IPS DF 6.9 (cell line): ENCODE measurements around the gene MVB12B.

Experiments
- DNase-seq: peaks from one replicate; pipeline ENCODE4 v3.0.0-alpha.2; 2013; ENCODE audit warnings: low read depth, low spot score
- H3K27ac ChIP-seq: one replicate; pipeline ENCODE4 v1.5.1; 2013; ENCODE audit warnings: low read length, control low read depth
- H3K27me3 ChIP-seq: 2 replicates; pipeline ENCODE4 v1.6.1; 2013; ENCODE audit warnings: mild to moderate bottlenecking, low read length; ENCODE audit not compliant: control insufficient read depth, insufficient read depth
- H3K36me3 ChIP-seq: 2 replicates; pipeline ENCODE4 v1.6.1; 2013; ENCODE audit warnings: low read length; ENCODE audit not compliant: control insufficient read depth, insufficient read depth
- H3K4me1 ChIP-seq: 2 replicates; pipeline ENCODE4 v1.6.1; 2013; ENCODE audit warnings: low read length; ENCODE audit not compliant: control insufficient read depth, insufficient read depth
- H3K4me3 ChIP-seq: 2 replicates; pipeline ENCODE4 v1.5.1; 2013; ENCODE audit warnings: mild to moderate bottlenecking, low read length
- H3K9me3 ChIP-seq: 2 replicates; pipeline ENCODE4 v1.6.1; 2013; ENCODE audit warnings: low read length, inconsistent platforms; ENCODE audit not compliant: control insufficient read depth, insufficient read depth
- WGBS: extraction: QIAGEN DNeasy Blood & Tissue Kit; methylation state at CpG from one replicate; pipeline ENCODE4 v1.1.7; 2013; ENCODE audit warnings: mixed read lengths, missing lambda C conversion rate; ENCODE audit not compliant: insufficient read length, insufficient coverage; 5-methylcytosine and 5-hydroxymethylcytosine counted together

The MVB12B gene

DNA sequence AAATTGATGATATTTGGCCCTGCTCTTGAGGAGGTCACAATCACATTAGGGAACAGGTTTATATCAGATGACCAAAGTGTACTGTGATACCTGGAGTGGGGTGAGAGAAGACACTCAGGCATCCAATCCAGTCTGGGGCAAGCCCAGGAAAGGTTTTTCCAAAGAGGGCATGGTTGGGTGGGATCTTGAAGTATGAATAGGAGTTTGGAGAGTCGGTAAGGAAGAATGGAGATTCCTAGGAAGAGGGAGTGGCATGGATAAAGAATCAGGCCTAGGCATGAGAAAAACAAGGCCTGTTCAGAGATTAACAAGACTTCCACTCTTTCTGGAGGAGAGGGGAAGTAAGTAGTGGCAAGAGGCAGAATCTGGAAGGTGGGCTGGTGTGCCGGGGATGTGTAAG is 91.1 kb downstream of the MVB12B start:
- Histone ChIP-seq H3K9me3 (no peaks in the 10 kb centered on the region), H3K4me3 (no peak overlapping the region), H3K27me3 (no peaks in the 10 kb centered on the region), H3K4me1 (0 out of 2 replicates have a peak, but pooled peaks cover 1% of the 10 kb centered on the region), H3K36me3 (no peaks in the 10 kb centered on the region), H3K27ac (no peak overlapping the region)
- DNase-seq: no peak
- 100% methylated on average over 1 of the region's 2 CpGs for WGBS

DNA sequence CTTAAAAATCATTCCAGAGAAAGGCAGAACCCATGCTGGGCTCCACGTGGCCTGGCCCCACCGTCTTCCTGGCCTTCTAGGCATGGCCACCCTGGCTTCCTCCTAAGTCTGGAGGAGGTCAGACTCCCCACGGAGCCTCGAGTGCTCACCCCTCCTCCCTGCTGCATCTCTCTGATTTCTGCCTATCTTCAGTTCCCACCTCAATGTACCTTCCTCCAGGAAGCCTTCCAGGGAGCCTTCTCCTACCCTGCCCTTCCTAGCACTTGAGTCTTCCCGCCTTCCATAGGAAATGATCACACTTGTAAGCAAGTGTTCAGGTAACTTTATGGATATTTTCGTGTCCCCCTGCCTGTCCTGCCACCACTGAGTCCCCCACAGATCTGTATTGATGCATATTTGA is 92.0 kb downstream of the MVB12B start:
- no peak for DNase-seq
- whole genome bisulfite sequencing: no CpG with 5 or more reads among the region's 6 CpGs
- Histone ChIP-seq H3K27me3 (no peaks in the 10 kb centered on the region), H3K4me3 (no peak overlapping the region), H3K4me1 (0 out of 2 replicates have a peak, but pooled peaks cover 1% of the 10 kb centered on the region), H3K9me3 (no peaks in the 10 kb centered on the region), H3K27ac (no peak overlapping the region), H3K36me3 (no peaks in the 10 kb centered on the region)

DNA sequence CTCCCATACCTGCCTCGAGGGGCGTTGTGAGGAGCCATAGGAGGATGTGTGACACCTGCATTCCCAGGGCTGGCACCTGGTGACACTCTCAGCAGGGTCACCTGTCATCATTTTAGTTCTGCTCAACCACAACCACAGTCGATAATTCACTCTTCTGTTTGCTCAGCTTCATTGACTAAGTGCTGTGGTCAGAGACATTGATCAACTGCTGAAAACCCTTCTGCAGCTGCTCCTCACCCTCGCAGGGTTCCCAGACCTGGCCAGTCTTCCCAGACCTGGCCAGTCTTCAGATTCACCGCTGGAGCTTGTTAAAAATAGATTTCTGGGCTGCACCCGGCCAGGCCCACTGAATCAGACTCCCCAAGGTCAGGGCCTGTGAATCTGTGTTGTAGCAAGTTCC is 92.8 kb downstream of the MVB12B start:
- no peak overlapping the region for H3K27ac ChIP-seq
- no peak overlapping the region for H3K4me3 ChIP-seq
- H3K4me1 ChIP-seq: 0 out of 2 replicates have a peak, but pooled peaks cover 1% of the 10 kb centered on the region
- no CpG with 5 or more reads among the region's 6 CpGs for WGBS
- no peaks in the 10 kb centered on the region for H3K27me3 ChIP-seq
- no peak for DNase-seq
- no peaks in the 10 kb centered on the region for H3K36me3 ChIP-seq
- no peaks in the 10 kb centered on the region for H3K9me3 ChIP-seq

DNA sequence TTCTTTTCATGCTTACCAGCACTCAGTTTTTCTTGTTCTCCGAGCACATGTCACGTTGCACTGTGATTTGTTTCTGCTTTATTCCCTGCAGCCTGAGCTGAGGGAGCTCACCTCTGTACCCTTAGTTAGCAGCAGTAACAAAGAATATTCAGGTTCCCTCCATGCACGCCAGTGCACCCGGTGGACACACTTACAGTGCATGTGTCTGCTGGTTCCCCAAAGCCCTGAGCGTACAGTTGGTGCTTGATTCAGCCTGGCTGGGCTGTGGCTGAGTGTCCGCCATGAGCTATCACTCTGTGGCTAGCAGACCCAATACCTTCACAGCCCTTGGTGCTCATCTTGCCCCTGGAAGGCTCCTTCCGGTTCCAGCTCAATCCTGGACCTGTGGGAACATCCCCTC is 93.5 kb downstream of the MVB12B start:
- Histone ChIP-seq H3K4me1 (0 out of 2 replicates have a peak, but pooled peaks cover 1% of the 10 kb centered on the region), H3K27ac (no peak overlapping the region), H3K27me3 (no peaks in the 10 kb centered on the region), H3K36me3 (no peaks in the 10 kb centered on the region), H3K4me3 (no peak overlapping the region), H3K9me3 (no peaks in the 10 kb centered on the region)
- WGBS: no CpG with 5 or more reads among the region's 7 CpGs
- no peak for DNase-seq

DNA sequence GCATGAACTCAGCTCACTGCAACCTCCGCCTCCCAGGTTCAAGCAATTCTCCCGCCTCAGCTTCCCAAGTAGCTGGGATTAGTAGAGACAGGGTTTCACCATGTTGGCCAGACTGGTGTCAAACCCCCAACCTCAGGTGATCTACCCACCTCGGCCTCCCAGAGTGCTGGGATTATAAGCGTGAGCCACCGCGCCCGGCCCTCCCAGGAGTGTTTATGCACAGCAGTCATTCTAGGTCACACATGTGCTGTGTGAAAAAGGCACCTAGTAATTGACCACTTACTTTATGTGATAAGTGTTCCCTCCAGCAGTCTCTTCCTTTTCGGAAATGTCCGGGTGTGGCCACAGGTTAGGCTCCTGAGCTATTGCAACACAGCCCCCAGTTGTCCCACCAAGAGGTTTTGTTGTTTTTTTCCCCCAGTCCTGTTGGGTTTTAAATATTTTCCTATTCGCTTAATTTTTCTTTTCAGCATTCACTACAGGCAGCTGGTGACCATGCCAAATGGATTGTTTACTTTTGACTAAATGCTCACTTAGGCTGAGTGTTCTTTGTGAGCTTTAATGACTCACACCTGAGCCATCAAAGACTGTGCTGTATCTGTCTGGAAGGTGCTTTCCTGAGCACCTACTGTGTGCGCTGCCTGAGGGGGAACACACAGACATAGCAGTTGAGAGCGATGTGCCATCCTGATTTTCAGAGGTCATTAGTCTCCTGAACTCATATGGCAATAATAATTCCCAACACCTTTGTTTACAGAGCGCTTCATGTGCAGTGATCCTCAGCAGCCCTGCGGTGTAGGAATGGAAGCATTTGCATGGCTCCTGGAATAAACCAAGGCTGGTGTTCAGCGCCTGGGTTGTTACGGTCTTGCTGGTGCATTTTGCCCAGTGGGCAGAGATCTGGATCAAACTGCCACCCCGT is 94.3 kb downstream of the MVB12B start:
- DNase-seq: no peak
- no peak overlapping the region for H3K4me3 ChIP-seq
- no CpG with 5 or more reads among the region's 17 CpGs for WGBS
- no peaks in the 10 kb centered on the region for H3K36me3 ChIP-seq
- H3K9me3 ChIP-seq: no peaks in the 10 kb centered on the region
- no peaks in the 10 kb centered on the region for H3K27me3 ChIP-seq
- H3K4me1 ChIP-seq: 0 out of 2 replicates have a peak, but pooled peaks cover 1% of the 10 kb centered on the region
- no peak overlapping the region for H3K27ac ChIP-seq

DNA sequence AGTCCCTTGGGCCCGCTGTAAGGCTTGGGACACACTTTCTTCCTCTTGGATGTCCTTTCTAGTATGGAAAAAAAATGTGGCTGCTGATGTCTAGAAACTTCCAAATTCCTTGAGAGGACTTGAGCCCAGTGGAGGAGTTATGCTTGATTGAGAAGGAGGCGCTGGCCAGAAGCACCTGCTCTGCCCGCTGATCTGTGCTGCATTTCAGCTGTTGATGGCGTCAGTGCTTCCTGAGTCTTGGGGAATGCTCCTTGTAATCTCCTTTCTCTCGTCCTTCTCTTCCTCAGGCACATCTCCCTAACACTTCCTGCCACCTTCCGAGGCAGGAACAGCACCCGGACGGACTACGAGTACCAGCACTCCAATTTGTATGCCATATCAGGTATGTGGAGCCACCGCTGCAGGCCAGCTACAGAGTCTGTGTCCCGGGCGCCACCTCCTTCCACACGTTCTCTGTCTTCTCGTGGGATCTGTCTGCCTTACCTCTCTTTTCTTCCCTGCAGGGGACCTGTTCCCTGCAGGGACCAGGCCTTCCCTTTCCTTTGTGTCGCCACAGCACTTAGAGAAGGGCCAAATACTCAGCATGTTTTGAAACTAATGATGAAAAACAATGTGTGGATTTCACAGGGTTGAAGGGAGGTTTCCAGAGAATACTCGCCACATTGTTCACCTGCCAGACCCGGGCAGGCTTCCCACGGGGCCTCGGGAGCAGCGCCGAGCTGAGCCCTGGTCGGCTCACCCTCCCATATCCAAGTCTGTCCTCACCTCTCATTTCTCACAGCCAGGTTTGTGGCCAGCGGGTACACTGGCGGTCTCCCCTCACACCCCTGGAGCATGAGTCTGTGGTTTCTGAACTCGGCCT is 95.2 kb downstream of the MVB12B start:
- H3K4me1 ChIP-seq: 0 out of 2 replicates have a peak, but pooled peaks cover 1% of the 10 kb centered on the region
- H3K9me3 ChIP-seq: no peaks in the 10 kb centered on the region
- H3K4me3 ChIP-seq: no peak overlapping the region
- no peaks in the 10 kb centered on the region for H3K36me3 ChIP-seq
- no peak for DNase-seq
- no peaks in the 10 kb centered on the region for H3K27me3 ChIP-seq
- no CpG with 5 or more reads among the region's 25 CpGs for WGBS
- H3K27ac ChIP-seq: no peak overlapping the region

DNA sequence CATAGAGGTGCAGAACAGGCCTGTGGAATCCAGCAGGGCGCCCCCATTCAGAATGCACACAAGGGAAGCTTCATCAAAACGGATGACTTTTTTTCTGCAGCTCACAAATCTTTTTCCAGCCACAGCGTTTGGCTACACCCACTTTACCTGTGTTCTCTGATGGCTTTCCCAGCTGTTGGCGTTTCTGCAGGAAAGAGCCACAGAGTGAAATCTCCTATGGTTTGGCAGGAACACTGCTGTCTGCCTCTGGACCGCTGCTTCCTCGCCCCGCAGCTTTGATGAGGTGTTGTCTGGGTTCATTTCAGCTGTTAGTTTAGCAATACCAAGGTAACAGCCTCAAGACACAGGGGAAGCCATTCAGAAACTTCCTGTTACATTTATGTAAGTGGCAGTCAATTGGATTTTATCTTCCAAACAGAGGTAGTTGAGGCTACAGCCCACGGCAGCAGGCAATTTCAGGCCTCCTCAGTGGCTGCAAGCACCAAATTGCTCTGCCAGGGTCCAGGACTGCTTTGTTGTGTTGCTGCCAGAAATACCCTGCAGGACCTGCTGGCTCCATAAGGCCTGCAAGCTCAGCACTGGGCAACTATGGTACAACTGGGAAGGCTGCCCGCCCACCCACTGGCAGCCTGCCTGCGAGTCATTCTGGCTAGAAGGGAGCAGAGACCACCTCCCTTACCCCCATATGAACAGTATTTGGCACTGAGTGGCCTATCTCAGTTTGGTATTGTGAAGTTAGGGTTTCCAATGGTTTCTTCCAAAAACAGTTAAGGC is 96.7 kb downstream of the MVB12B start:
- H3K27me3 ChIP-seq: no peaks in the 10 kb centered on the region
- no peak for DNase-seq

DNA sequence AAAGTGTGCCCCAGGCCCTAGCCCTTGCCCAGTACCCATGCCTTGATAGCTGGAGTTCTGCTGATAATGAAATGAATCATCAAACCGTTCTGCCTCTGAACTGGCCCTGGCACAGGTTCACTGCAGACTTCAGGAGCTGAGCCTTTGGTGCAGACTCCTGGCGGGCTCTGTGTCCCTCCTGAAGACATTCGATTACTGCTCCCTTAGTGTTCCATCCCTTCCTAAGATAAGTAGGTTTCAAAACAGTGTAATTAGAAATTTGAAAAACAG is 97.2 kb downstream of the MVB12B start:
- no peaks in the 10 kb centered on the region for H3K27me3 ChIP-seq
- no peaks in the 10 kb centered on the region for H3K36me3 ChIP-seq
- no peaks in the 10 kb centered on the region for H3K9me3 ChIP-seq
- no peak overlapping the region for H3K4me3 ChIP-seq
- no CpG with 5 or more reads among the region's 3 CpGs for WGBS
- H3K4me1 ChIP-seq: 0 out of 2 replicates have a peak, but pooled peaks cover 1% of the 10 kb centered on the region
- no peak overlapping the region for H3K27ac ChIP-seq
- DNase-seq: no peak

More for the DNA sequence above, 96.7 kb downstream of the MVB12B start:
- Histone ChIP-seq H3K4me3 (no peak overlapping the region), H3K27ac (no peak overlapping the region), H3K4me1 (0 out of 2 replicates have a peak, but pooled peaks cover 1% of the 10 kb centered on the region), H3K9me3 (no peaks in the 10 kb centered on the region), H3K36me3 (no peaks in the 10 kb centered on the region)
- WGBS: no CpG with 5 or more reads among the region's 10 CpGs

DNA sequence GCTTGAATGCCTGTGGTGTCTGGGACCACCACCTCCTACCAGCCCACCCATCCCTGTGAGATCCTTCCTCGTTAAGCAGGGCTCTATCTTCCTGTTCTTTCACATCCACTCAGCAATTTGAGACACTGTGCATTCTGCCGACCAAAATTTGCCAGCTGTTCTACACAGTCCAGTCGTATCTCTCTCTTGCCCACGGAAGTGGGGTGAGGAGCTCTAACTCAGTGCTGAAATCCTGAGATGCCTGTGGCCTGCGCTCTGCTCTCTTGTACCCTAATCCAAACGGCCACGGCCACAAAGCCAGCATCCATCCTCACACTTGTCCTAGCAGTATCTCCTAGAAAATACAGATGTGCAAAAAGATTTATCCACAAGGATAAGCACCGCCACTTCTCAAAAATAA is 97.9 kb downstream of the MVB12B start:
- no peaks in the 10 kb centered on the region for H3K9me3 ChIP-seq
- H3K36me3 ChIP-seq: no peaks in the 10 kb centered on the region
- WGBS: no CpG with 5 or more reads among the region's 8 CpGs
- H3K27me3 ChIP-seq: no peaks in the 10 kb centered on the region
- no peak overlapping the region for H3K27ac ChIP-seq
- DNase-seq: no peak
- H3K4me1 ChIP-seq: 0 out of 2 replicates have a peak, but pooled peaks cover 1% of the 10 kb centered on the region
- no peak overlapping the region for H3K4me3 ChIP-seq
